HepG2 (cell line): Measurements from ENCODE around the gene HIVEP2. TPM values are rescaled to one million over a fixed set of nuclear protein-coding genes. Genes with fewer than 3 reads are reported as not detected.

ENCODE experiments used
- AHDC1 ChIP-seq: sonication (generic); formaldehyde crosslinking; IDR thresholded peaks from 2 replicates; pipeline ENCODE4 v1.5.1; 2020; ENCODE audit warnings: mild to moderate bottlenecking, missing genetic modification reagents, borderline replicate concordance
- CCDC6 ChIP-seq: sonication (generic); formaldehyde crosslinking; IDR thresholded peaks from 2 replicates; pipeline ENCODE4 v1.8.1; 2022; ENCODE audit warnings: mild to moderate bottlenecking, missing genetic modification reagents, moderate library complexity
- E2F1 ChIP-seq: sonication (generic); formaldehyde crosslinking; IDR thresholded peaks from 2 replicates; pipeline ENCODE4 v1.5.0; 2020; ENCODE audit warnings: missing genetic modification reagents
- HMGA1 ChIP-seq: sonication (generic); formaldehyde crosslinking; conservative IDR thresholded peaks from 2 replicates; pipeline ENCODE4 v1.4.0; 2020; ENCODE audit warnings: missing genetic modification reagents
- HOXA7 ChIP-seq: sonication (generic); formaldehyde crosslinking; IDR thresholded peaks from 2 replicates; pipeline ENCODE4 v1.8.1; 2022; ENCODE audit warnings: mild to moderate bottlenecking, missing genetic modification reagents, moderate library complexity
- IKZF1 ChIP-seq: fragments of 450-650 bp; IDR thresholded peaks from 2 replicates; pipeline ENCODE4 v1.7.1; 2016
- IKZF4 ChIP-seq: sonication (generic); formaldehyde crosslinking; IDR thresholded peaks from 2 replicates; pipeline ENCODE4 v1.5.1; 2020; ENCODE audit warnings: borderline replicate concordance, mild to moderate bottlenecking, low read depth, missing genetic modification reagents; ENCODE audit errors: not compliant biosample characterization
- JUN ChIP-seq: sonication (generic); formaldehyde crosslinking; IDR thresholded peaks from 2 replicates; pipeline ENCODE4 v1.4.0; 2020; ENCODE audit warnings: mild to moderate bottlenecking, missing genetic modification reagents
- NCOA5 ChIP-seq: sonication (generic); formaldehyde crosslinking; IDR thresholded peaks from 2 replicates; pipeline ENCODE4 v1.4.0; 2020; ENCODE audit warnings: missing genetic modification reagents
- NFKBIZ ChIP-seq: IDR thresholded peaks from 2 replicates; pipeline ENCODE4 v1.6.1; 2018; ENCODE audit warnings: missing genetic modification reagents, missing compliant biosample characterization
- SMAD1 ChIP-seq: sonication (generic); formaldehyde crosslinking; IDR thresholded peaks from 2 replicates; pipeline ENCODE4 v1.4.0; 2020; ENCODE audit warnings: missing genetic modification reagents, low read depth, mild to moderate bottlenecking, borderline replicate concordance
- SP2 ChIP-seq: sonication (generic); formaldehyde crosslinking; IDR thresholded peaks from 2 replicates; pipeline ENCODE4 v1.5.1; 2020; ENCODE audit warnings: mild to moderate bottlenecking, missing genetic modification reagents
- TIGD3 ChIP-seq: sonication (generic); formaldehyde crosslinking; IDR thresholded peaks from 2 replicates; pipeline ENCODE4 v1.5.1; 2020; ENCODE audit warnings: mild to moderate bottlenecking, missing genetic modification reagents, borderline replicate concordance
- U2AF1 ChIP-seq: fragments of 200-400 bp; formaldehyde crosslinking; optimal IDR thresholded peaks from 2 replicates; pipeline ENCODE3; 2017; ENCODE audit warnings: mild to moderate bottlenecking, low read depth, low read length
- ZBTB3 ChIP-seq: sonication (generic); formaldehyde crosslinking; IDR thresholded peaks from 2 replicates; pipeline ENCODE4 v1.4.0; 2020; ENCODE audit warnings: low read depth, mild to moderate bottlenecking, moderate library complexity, missing genetic modification reagents, borderline replicate concordance
- ZFP37 ChIP-seq: sonication (generic); formaldehyde crosslinking; IDR thresholded peaks from 2 replicates; pipeline ENCODE4 v1.4.0; 2020; ENCODE audit warnings: missing genetic modification reagents, borderline replicate concordance
- ZNF335 ChIP-seq: sonication (generic); formaldehyde crosslinking; IDR thresholded peaks from 2 replicates; pipeline ENCODE4 v1.4.0; 2020; ENCODE audit warnings: missing genetic modification reagents
- ZNF33A ChIP-seq: sonication (generic); formaldehyde crosslinking; IDR thresholded peaks from 2 replicates; pipeline ENCODE4 v1.5.1; 2020; ENCODE audit warnings: missing genetic modification reagents, mild to moderate bottlenecking, moderate library complexity, borderline replicate concordance
- ZNF431 ChIP-seq: sonication (generic); formaldehyde crosslinking; IDR thresholded peaks from 2 replicates; pipeline ENCODE4 v1.9.0; 2022; ENCODE audit warnings: missing genetic modification reagents, low read depth, mild to moderate bottlenecking, borderline replicate concordance
- ZNF781 ChIP-seq: sonication (generic); formaldehyde crosslinking; IDR thresholded peaks from 2 replicates; pipeline ENCODE4 v1.5.1; 2020; ENCODE audit warnings: borderline replicate concordance, mild to moderate bottlenecking, missing genetic modification reagents; ENCODE audit errors: not compliant biosample characterization
- ZSCAN9 ChIP-seq: IDR thresholded peaks from 2 replicates; pipeline ENCODE4 v1.6.1; 2016; ENCODE audit warnings: borderline replicate concordance
- polyA plus RNA-seq, 8 experiments: library from polyadenylated mRNA; depleted of rRNA in 3 of 8; stranded (reverse) in 7 of 8; unstranded in 1 of 8; fragments of >200 nt; fragmentation: Illumina TruSeq in 4 of 8; extraction: Trizol in 4 of 8; gene quantifications; 2 replicates each; pipeline versions ENCODE4 v1.2.1 to v1.2.3, GENCODE V29; 2011 to 2016; ENCODE audit warnings: low read depth in 4 of 8, missing spikeins in 1 of 8, mixed read lengths in 1 of 8; ENCODE audit not compliant: insufficient read depth in 1 of 8
- total RNA-seq, 5 experiments: library from RNA; depleted of rRNA; stranded (reverse); fragments of >200 nt; fragmentation: Illumina TruSeq; extraction: Trizol; gene quantifications; 2 replicates each; pipeline ENCODE4 v1.2.3, GENCODE V29; 2016; ENCODE audit warnings: low read depth in 1 of 5

The HIVEP2 gene
- total and polyA plus RNA-seq, 2 of the 13 experiments (the other 11 are each of a cell fraction or from before 2014, with no cell fraction given) = 3.4 to 12.9 TPM

GRCh38 chr6:142845624-142846458, 99.1 kb downstream of the HIVEP2 start (continued):
- TF ChIP-seq IKZF1 = no peak
- no peak for TF ChIP-seq ZBTB3 (CRISPR knock-in tag)
- TF ChIP-seq ZNF335 = peak; percentile 85
- no peak for TF ChIP-seq NCOA5 (CRISPR knock-in tag)
- no peak; the same call in 1 of the 2 replicates for TF ChIP-seq ZNF431 (CRISPR knock-in tag)
- TF ChIP-seq CCDC6 = peak; percentile 84; the same call in 1 of the 2 replicates
- TF ChIP-seq NFKBIZ (CRISPR knock-in tag) = 0 out of 2 replicates have a peak, but pooled peaks have one; percentile 53
- TF ChIP-seq HOXA7 (CRISPR knock-in tag) = no peak
- TF ChIP-seq SMAD1 (CRISPR knock-in tag) = peak; percentile 89; the same call in 1 of the 2 replicates
- TF ChIP-seq ZNF781 (CRISPR knock-in tag) = peak; percentile 29
- peak; percentile 97 for TF ChIP-seq AHDC1 (CRISPR knock-in tag)
- peak; percentile 87; the same call in 1 of the 2 replicates for TF ChIP-seq ZSCAN9 (CRISPR knock-in tag)
- peak; percentile 84; the same call in 1 of the 2 replicates for TF ChIP-seq ZFP37
- TF ChIP-seq JUN = 0 out of 2 replicates have a peak, but pooled peaks have one; percentile 64
- TF ChIP-seq SP2 (CRISPR knock-in tag) = no peak
- TF ChIP-seq HMGA1 (CRISPR knock-in tag) = no peak
- no peak for TF ChIP-seq IKZF4 (CRISPR knock-in tag)
- no peak for TF ChIP-seq E2F1 (CRISPR knock-in tag)
- TF ChIP-seq TIGD3 = no peak
- TF ChIP-seq ZNF33A = peak; percentile 53; the same call in 1 of the 2 replicates
- TF ChIP-seq U2AF1 = peak; percentile 60
